Measurements from ENCODE around the gene OIP5.

DNA sequence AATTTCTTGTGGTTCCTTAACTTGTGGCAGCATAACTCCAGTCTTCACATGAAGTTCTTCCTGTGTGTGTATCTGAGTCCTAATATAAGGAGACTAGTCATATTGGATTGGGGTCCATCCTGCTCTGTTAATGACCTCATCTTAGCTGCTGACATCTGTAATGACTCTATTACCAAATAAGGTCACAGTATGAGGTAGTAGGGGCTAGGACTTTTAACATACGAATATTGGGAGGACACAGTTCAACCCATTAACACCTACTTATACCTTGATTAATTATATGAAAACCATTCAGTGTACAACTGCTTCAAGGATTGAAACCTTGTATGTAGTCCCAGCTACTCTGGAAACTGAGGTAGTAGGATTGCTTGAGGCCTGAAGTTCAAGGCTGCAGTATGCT lies 43.9 kb downstream of the OIP5 start:
- no peak for TF ChIP-seq CTCF (IDR thresholded peaks at IDR 0.05)
- no peak for TF ChIP-seq POLR2A (IDR thresholded peaks at IDR 0.05)
- no peak for TF ChIP-seq POLR2AphosphoS5 (IDR thresholded peaks at IDR 0.05)
